HG03457 (cell line): ENCODE results near the gene HMSD.
"Not testable (repeated sequence)": the region's sequence is repeated elsewhere in the genome, so short reads cannot be mapped to it uniquely, and the experiment has no call there.

ENCODE experiments used
- ATAC-seq: cut with Tn5 transposase; IDR thresholded peaks from one replicate; pipeline ENCODE4 v1.9.1; 2021; ENCODE audit warnings: moderate number of reproducible peaks; ENCODE audit not compliant: unreplicated experiment

HMSD gene

GRCh38 chr18:63949068-63949737 lies at the start of gene HMSD:
Gene HMSD (plus strand): TSS chr18:63949301. CDS start chr18:63953456, 4,155 bp downstream.
- peak; percentile 83 for ATAC-seq

- ATAC-seq, result no peak
Observed at GRCh38 chr18:63903851-63904570, 45.1 kb upstream of the HMSD start.

DNA sequence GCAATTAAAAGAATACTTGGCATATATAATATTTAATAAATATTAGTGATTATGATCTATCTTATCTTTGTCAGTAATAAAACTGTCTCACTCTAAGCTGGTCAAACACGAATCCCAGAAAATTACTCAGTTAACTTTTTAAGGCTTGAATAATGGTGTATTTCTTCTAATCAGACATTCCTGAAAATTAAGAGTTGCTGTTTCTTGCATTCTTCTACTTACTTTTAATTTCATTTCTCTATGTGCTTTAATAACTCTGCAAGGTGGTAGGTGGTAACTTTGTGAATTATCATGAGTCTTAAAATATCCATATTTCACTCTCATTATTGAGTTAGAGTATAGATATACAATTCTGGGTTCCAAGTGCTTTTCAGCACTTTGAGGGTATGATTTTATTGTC lies 44.4 kb upstream of the HMSD start:
- no peak for ATAC-seq

- ATAC-seq, result no peak
Observed at GRCh38 chr18:63905361-63905760, 43.7 kb upstream of the HMSD start.

DNA sequence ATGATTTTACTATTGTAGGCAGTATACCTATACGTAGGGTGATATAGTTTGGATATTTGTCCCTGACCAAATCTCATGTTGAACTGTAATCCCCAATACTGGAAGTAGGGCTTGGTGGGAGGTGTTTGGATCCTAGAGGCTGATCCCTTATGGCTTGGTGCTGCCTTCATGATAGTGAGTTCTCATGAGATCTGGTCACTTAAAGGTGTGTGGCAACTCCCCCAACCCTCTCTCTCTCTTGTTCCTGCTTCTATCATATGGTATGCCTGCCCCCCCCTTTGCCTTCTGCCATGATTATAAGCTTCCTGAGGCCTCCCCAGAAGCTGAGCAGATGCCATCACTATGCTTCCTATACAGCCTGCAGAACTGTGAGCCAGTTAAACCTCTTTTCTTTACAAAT lies 43.0 kb upstream of the HMSD start:
- no peak for ATAC-seq

- ATAC-seq, result peak; percentile 45
Observed at GRCh38 chr18:63907664-63908063, 41.4 kb upstream of the HMSD start, which contains the start of gene SERPINB10. Gene SERPINB10 (plus strand): TSS chr18:63907958. CDS start chr18:63915511, 7,553 bp downstream.

DNA sequence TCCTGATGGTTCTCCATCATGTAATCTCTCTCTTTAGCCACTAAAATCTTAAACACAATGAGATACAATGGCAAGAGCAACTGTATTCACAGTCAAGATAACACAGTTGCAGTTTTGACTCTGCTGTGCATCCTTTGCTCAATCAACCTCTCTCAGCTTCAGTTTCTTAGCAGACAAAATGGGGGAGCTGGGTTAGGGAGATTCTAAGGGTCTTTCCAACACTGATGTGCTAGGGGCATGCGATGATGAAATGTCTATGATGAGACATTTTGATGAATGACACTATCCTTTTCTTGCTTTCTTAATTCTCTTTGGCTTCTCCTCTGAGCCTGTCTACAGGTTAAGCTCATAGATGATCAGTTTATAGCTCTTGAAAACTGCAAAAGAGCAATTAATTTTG lies 40.2 kb upstream of the HMSD start:
- ATAC-seq, result no peak

DNA sequence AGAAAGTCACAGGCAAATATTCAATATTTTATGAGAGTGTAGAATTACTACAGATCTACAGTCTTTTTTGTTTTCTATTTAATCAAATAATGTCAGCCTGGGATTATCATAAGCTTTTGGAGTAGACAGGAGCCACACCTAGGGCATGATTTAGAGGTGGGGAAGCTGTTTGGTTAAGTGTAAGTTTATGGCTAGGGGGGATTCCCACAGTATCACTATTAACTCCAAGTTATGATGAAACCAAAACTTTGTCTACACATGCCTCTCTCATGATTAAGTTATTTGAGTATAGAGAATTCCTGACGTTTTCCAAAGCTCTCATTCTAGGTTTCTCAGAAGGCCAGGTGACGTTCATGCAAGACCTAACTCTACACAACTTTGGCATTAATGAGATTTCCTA lies 39.2 kb upstream of the HMSD start:
- ATAC-seq, result peak; percentile 72

GRCh38 chr18:63917817-63918216 lies 31.3 kb upstream of the HMSD start:
- no peak for ATAC-seq

DNA sequence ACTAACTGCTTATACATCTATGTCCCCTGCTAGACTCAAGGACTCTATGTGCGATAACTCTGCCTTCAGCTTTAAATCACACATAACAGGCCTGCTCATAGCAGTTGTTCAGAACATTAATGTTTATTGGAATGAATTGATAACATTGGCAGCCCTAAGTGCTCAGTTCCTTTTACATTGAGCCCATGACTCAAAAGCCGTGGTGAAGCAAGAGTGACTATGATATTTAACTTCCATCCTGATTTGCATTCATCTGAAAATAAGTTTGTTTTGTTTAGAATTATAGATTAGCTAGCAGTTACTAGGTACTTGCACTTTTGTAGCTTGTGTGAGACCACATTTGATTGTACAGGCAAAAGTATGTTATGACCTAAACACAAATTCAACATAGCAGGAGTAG lies 27.1 kb upstream of the HMSD start:
- no peak for ATAC-seq

- no peak for ATAC-seq
Observed at GRCh38 chr18:63924551-63924950, 24.6 kb upstream of the HMSD start.

- ATAC-seq, result no peak
Observed at GRCh38 chr18:63928331-63928730, 20.8 kb upstream of the HMSD start.

DNA sequence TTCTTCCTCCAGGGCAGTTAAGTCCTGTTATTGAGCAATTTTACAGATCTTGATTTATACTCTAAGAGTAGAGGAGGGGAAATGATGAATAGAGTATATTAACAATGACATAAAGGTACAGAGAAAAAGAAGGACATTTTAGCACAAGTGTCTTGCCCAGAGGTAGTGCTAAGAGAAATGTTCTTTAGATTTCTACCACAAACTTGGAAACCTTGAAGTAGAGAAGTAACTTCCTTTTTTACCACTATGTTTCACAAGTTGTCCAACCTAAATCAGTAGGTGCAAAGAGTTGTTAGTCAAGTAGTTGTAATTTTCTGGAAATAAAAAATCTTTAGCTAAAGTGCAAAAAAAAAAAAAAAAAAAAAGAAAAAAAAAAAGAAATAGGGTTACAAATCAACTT lies 19.7 kb upstream of the HMSD start:
- ATAC-seq, result not testable (repeated sequence)

GRCh38 chr18:63930773-63931354 lies 18.2 kb upstream of the HMSD start:
- no peak for ATAC-seq

DNA sequence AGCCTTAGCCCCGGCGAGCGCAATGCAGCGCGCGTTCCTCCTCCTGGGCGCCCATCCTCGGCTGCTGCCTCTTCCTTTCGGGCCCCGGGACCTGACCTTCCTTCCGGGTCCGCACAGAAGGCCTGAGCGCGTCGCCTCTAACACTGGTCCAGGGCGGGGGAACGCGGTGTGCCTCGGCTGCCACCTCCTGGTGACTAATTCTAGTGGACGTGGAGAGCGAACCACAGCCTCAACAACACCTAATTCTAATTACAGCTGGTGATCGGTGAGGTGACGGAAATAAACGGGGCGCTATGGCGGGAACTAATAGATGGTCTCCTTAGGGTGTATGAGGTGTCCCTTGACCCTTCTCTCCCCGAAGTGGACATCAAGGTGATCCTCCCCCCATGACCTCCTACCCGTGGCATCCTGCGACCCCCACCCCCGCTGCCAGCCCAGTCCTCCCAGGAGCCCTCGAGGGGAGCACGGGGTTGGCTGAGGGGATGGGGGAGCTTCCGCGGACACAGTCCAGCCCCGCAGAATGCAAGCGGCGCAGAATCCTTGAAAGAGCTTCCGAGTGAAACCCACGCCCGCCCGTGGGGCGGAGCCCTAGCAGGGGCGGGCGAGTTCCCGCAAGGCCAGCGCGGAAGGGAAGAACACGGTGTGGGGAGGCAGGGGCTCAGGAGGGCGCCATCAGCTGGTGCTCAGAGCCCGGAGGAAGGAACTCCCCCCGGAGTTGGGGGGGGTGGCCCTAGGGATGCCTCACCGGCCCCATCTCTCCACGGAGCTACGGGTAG lies 12.8 kb upstream of the HMSD start:
- peak; percentile 98 for ATAC-seq

DNA sequence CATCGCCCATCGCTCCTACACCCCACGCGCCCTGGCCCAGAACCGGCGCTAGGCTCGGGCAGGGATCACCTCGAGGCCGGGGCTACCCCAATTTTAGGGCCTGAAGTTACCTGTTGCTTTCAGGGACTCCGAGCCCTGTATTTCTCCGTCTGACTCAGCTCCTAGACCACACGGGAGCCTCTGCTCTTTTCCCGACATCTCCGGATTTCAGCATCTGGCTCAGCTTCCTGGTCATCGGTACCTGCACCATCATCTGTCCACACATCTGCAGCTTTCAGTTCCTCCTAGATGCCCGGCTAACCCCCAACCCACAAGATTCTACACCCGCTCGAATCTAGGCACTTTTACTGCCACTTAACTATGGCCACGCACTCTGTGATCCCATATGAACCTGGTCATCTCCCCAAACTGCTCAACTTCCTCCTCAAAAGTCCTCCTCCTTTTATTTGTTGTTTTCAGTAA lies 12.1 kb upstream of the HMSD start:
- ATAC-seq, result peak; percentile 2

GRCh38 chr18:63940008-63940407 lies 9.1 kb upstream of the HMSD start:
- no peak for ATAC-seq

- ATAC-seq, result not testable (repeated sequence)
Observed at GRCh38 chr18:63940543-63941050, 8.5 kb upstream of the HMSD start.

DNA sequence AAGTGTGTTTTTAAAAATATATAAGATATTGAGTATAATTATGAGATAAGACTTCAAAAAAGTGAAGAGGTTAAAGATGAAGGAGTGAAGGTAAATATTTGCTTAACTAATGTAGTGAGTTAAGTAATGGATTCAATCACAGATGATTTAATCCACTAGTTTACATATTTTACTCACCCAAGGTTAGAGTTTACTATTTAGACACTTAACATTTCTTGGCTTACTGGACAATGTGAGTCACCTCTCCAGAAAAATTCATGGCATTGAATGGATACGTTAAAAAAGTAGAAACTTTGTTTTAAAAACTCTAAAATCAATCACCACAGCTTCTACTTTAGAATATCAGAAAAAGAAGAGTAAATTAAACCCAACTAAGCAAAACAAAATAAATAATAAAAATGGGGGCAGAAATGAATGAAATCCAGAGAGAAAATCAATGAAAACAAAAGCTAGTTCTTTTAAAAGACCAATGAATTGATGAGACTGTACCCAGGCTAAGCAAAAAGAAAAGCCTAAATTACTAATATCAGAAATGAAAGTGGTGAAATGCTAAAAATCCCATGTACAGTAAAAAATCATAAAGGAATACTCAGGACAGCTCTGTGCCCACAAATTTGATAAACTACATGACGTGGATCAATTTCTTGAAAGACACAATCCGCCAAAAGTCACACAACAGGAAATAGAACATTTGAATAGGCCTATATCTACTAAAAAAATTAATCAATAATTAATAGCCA lies 1.9 kb upstream of the HMSD start:
- ATAC-seq, result no peak

GRCh38 chr18:63951302-63951705 lies 2.2 kb downstream of the HMSD start:
- ATAC-seq, result peak; percentile 39
